HFFc6 (cell line): ENCODE results near the gene HSD11B2. TPM values are rescaled to one million over a fixed set of nuclear protein-coding genes. Genes with fewer than 3 reads are reported as not detected.

Experiments
- DNase-seq: peaks from one replicate; pipeline ENCODE4 v3.0.0-alpha.2; 2018
- H3K27ac Mint-ChIP-seq: 2 replicates; pipeline ENCODE4 v1.8.0; 2020; ENCODE audit warnings: mild to moderate bottlenecking, mixed read lengths
- H3K27me3 Mint-ChIP-seq: 2 replicates; pipeline ENCODE4 v1.8.0; 2021; ENCODE audit warnings: mild to moderate bottlenecking, moderate library complexity, mixed read lengths; ENCODE audit not compliant: insufficient read depth
- H3K36me3 Mint-ChIP-seq: 2 replicates; pipeline ENCODE4 v1.8.0; 2021; ENCODE audit warnings: low read depth, mixed read lengths
- H3K4me1 Mint-ChIP-seq: 2 replicates; pipeline ENCODE4 v1.8.0; 2020; ENCODE audit warnings: low read depth, mixed read lengths
- H3K4me3 Mint-ChIP-seq: 2 replicates; pipeline ENCODE4 v1.8.0; 2020; ENCODE audit warnings: mild to moderate bottlenecking, moderate library complexity, mixed read lengths
- H3K9me3 Mint-ChIP-seq: 2 replicates; pipeline ENCODE4 v1.8.0; 2020; ENCODE audit warnings: mild to moderate bottlenecking, mixed read lengths
- total RNA-seq, 6 experiments: library from RNA; stranded (reverse); fragmentation: NEBNext Ultra II Directional; extraction: Animal tissue kit (Norgen Biotek cat#: 25700); gene quantifications; 2 replicates in 1 of 6; 3 replicates in 5 of 6; pipeline ENCODE4 v1.2.3, GENCODE V29; 2021
- TF ChIP-seq, protein P1 (sequence below): fragments of 200-600 bp; sonication (generic); IDR thresholded peaks from 2 replicates; pipeline ENCODE4 v1.5.0; 2021; ENCODE audit warnings: antibody characterized with exemption, mild to moderate bottlenecking

HSD11B2 gene
- total RNA-seq, 6 experiments from 2014 or later, result not detected

DNA sequence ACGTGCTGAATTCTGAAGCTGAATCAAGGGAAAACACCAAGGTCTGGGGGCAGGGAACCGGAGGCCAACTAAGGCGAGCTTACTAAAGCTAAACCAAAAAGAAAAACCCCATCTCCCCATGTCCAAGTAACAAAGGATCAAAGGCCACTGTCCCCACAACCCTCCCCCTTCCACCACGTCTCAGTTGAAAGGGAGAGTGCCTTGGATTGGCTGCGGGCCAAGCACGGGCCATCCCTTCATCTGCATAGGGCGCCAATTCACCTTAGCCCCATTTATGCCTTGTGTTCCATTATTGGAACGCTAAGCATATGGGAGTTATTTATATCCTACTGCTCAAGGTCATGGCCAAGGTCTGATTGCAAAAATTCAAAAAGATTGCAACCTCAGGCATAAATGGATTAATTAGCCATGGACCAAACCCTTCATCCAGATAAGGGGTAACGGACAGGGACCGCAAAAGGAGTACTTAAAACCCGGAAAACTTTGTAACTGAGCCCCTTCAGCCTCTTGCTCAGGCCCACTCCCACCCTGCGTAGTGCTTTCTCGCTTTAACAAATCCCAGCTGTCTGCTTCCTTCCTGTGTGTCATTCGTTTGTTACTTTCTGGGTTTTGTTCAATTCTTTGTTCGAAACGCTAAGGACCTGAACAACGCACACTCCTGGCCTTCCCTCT, 50.8 kb downstream of the HSD11B2 start:
- H3K27me3 Mint-ChIP-seq, result no peaks in the 10 kb centered on the region; the same call in 1 of the 2 replicates
- peaks cover 50% of the 10 kb centered on the region for H3K4me1 Mint-ChIP-seq
- H3K36me3 Mint-ChIP-seq, result peaks cover 4% of the 10 kb centered on the region; the same call in 1 of the 2 replicates
- peak overlapping the region; percentile 100 for H3K27ac Mint-ChIP-seq
- no peak for DNase-seq
- peak overlapping the region; percentile 100 for H3K4me3 Mint-ChIP-seq
- TF ChIP-seq, protein P1, sequence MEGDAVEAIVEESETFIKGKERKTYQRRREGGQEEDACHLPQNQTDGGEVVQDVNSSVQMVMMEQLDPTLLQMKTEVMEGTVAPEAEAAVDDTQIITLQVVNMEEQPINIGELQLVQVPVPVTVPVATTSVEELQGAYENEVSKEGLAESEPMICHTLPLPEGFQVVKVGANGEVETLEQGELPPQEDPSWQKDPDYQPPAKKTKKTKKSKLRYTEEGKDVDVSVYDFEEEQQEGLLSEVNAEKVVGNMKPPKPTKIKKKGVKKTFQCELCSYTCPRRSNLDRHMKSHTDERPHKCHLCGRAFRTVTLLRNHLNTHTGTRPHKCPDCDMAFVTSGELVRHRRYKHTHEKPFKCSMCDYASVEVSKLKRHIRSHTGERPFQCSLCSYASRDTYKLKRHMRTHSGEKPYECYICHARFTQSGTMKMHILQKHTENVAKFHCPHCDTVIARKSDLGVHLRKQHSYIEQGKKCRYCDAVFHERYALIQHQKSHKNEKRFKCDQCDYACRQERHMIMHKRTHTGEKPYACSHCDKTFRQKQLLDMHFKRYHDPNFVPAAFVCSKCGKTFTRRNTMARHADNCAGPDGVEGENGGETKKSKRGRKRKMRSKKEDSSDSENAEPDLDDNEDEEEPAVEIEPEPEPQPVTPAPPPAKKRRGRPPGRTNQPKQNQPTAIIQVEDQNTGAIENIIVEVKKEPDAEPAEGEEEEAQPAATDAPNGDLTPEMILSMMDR, result 0 out of 2 replicates have a peak, but pooled peaks have one; percentile 34
- H3K9me3 Mint-ChIP-seq, result no peaks in the 10 kb centered on the region

DNA sequence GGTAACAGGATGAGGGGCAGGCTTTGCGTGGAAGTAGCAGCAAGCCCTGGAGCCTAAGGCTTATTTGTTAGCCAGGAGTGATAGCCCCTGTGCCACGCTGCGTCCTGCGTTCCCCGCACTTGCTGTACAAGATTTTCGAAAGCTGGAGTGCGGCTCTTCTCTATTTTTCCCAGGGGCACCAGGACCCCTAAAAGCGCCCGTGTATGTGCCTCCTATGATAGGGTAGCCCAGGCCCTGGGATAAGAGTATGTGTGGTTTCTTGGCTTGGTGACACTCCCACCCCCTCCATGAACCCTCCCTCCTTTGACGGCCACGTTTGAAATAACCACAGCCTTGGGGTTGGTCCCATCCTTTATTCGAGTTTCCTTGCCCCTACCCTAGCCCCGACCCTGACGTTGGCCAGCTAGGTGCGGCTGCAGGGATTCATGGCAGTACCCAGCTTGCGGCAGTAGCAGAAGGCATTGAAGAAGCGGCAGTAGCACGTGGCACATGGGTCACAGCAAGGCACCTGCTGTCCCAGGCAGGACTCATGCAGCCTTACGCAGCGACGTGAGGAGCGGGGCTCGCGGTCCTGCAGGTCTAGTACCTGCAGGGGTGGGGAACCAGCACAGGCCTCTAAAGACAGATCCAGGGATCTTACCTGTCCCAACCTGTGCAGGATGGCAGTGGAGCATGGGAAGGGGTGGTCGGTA, 51.5 kb downstream of the HSD11B2 start:
- no peak for DNase-seq
- peaks cover 55% of the 10 kb centered on the region for H3K4me1 Mint-ChIP-seq
- H3K4me3 Mint-ChIP-seq, result peak overlapping the region; percentile 100
- TF ChIP-seq, protein P1, result no peak
- no peaks in the 10 kb centered on the region for H3K9me3 Mint-ChIP-seq
- no peaks in the 10 kb centered on the region; the same call in 1 of the 2 replicates for H3K27me3 Mint-ChIP-seq
- H3K36me3 Mint-ChIP-seq, result peaks cover 4% of the 10 kb centered on the region; the same call in 1 of the 2 replicates
- peak overlapping the region; percentile 73 for H3K27ac Mint-ChIP-seq

DNA sequence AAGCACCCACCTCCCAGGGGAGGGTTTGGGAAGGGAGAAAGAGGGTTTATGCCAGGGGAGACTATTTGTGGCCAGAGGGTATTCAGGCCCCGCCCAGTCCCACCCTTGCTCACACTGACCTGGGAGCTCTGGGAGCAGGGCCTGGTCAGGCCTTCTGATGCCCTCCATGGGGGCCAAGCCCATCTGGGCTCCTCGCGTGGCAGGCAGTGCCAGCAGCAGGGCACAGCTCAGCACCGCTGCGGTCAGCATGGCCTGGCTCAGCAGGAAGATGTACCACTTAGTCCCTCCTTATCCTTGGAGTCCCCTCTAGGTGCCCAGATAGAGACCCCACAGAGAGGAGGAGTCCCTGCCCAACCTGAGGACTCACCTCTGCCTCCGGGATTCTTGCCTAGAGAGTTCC, 52.2 kb downstream of the HSD11B2 start, which contains the start of gene AGRP:
Gene AGRP (minus strand): TSS at position 398 of the 400 bp plus-strand sequence. CDS start 149 bp downstream, at position 249.
- H3K27me3 Mint-ChIP-seq, result no peaks in the 10 kb centered on the region; the same call in 1 of the 2 replicates

DNA sequence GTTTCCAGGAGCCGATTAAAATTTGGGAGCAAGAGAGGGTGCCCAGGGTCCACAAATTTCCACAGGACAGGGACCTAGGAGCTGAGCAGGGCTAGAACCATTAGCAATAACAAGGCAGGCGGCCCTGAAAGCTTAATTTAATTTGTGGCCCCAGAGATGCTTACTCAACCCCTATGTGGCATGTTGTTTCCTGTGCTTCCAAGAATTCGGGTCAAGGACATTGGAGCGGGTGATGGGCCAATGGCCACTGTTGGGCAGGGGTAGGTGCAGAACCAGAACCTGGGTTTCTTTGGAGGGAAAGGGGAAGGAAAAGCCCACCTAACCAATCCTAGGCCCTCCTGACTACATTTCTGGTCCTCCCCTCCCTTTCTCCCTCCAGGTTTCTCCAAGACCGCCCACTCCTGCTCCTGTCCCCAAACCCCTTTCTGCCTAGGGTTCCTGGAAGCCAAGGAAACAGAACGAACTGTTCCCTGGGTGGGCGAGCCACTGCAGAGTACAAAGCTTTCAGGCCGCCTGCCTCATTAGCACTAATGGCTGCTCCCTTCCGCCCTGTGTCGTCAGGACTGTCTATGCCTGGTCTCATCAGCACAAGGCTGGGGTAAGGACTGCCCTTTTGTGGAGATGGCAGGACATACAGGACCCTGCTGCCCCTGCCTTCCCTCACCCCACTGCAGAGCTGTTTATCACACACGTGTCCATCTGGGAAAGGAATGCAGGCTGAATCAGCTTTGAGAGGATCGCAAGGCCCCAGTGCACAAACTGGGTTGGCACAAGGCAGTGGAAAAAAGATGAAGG, 53.0 kb downstream of the HSD11B2 start:
- H3K9me3 Mint-ChIP-seq, result no peaks in the 10 kb centered on the region

More for the DNA sequence above, 52.2 kb downstream of the HSD11B2 start, which contains the start of gene AGRP:
- Mint-ChIP-seq H3K36me3 (peaks cover 4% of the 10 kb centered on the region; the same call in 1 of the 2 replicates), H3K4me1 (peaks cover 51% of the 10 kb centered on the region), H3K4me3 (peak within 1 kb of the TSS; percentile 100), H3K27ac (no peak within 1 kb of the TSS; the same call in 1 of the 2 replicates), H3K9me3 (no peaks in the 10 kb centered on the region)
- DNase-seq, result no peak
- TF ChIP-seq, protein P1, result no peak

DNA sequence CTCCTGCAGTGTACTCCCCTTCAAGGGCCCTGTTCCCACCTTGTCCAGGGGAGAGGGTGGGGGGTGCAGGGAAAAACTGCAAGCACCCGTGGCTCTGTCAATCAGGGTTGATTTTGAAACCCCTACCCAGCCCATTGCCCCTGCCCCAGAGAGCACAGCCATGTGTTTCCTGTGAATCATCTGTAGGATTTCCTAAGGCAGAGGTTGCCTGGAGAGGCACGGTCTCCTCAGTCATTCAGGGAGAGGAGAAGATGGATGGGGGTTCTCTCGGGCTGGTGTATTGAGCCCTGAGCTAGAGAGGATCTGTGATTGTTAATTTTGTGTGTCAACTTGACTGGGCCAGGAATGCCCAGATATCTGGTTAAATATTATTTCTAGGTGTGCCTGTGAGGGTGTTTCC, 55.9 kb downstream of the HSD11B2 start:
- Mint-ChIP-seq H3K9me3 (no peaks in the 10 kb centered on the region), H3K4me3 (no peak overlapping the region), H3K36me3 (no peaks in the 10 kb centered on the region), H3K4me1 (peaks cover 41% of the 10 kb centered on the region), H3K27ac (no peak overlapping the region), H3K27me3 (no peaks in the 10 kb centered on the region; the same call in 1 of the 2 replicates)
- TF ChIP-seq, protein P1, result no peak
- no peak for DNase-seq

More for the DNA sequence above, 53.0 kb downstream of the HSD11B2 start:
- H3K27me3 Mint-ChIP-seq, result no peaks in the 10 kb centered on the region; the same call in 1 of the 2 replicates
- no peak overlapping the region for H3K27ac Mint-ChIP-seq
- TF ChIP-seq, protein P1, result no peak
- H3K4me1 Mint-ChIP-seq, result peaks cover 47% of the 10 kb centered on the region
- DNase-seq, result no peak
- H3K36me3 Mint-ChIP-seq, result peaks cover 4% of the 10 kb centered on the region; the same call in 1 of the 2 replicates
- no peak overlapping the region for H3K4me3 Mint-ChIP-seq
